ENCODE data around the gene CDC20.

CDC20 gene

GRCh38 chr1:43316738-43317520, 41.9 kb upstream of the CDC20 start:
- Histone ChIP-seq H3K9me3 (ENCODE audit: low read length) (no peaks in the 10 kb centered on the region), H3K79me2 (ENCODE audit: insufficient read depth, low read length) (no peaks in the 10 kb centered on the region), H4K20me1 (ENCODE audit: insufficient read depth, low read length) (no peaks in the 10 kb centered on the region), H3K4me3 (ENCODE audit: low read depth, low read length, poor library complexity, severe bottlenecking) (no peak overlapping the region), H3F3A (ENCODE audit: insufficient read depth, low read length) (no peaks in the 10 kb centered on the region), H2AFZ (ENCODE audit: low read length) (no peak overlapping the region), H3K4me1 (ENCODE audit: insufficient read depth, low read length, severe bottlenecking) (no peaks in the 10 kb centered on the region), H3K9me2 (ENCODE audit: low read depth, low read length) (no peaks in the 10 kb centered on the region), H3K4me2 (ENCODE audit: low read length) (no peak overlapping the region), H3K9ac (ENCODE audit: low read length) (no peak overlapping the region), H3K27ac (ENCODE audit: low read depth, low read length, poor library complexity, severe bottlenecking) (no peak overlapping the region), H3K27me3 (ENCODE audit: insufficient read depth, low read length) (no peaks in the 10 kb centered on the region), H3K36me3 (ENCODE audit: insufficient read depth, low read length) (no peaks in the 10 kb centered on the region)
- no peak for TF ChIP-seq EZH2 (IDR thresholded peaks at IDR 0.05; ENCODE audit: borderline replicate concordance, low read length)
- TF ChIP-seq, protein P1, sequence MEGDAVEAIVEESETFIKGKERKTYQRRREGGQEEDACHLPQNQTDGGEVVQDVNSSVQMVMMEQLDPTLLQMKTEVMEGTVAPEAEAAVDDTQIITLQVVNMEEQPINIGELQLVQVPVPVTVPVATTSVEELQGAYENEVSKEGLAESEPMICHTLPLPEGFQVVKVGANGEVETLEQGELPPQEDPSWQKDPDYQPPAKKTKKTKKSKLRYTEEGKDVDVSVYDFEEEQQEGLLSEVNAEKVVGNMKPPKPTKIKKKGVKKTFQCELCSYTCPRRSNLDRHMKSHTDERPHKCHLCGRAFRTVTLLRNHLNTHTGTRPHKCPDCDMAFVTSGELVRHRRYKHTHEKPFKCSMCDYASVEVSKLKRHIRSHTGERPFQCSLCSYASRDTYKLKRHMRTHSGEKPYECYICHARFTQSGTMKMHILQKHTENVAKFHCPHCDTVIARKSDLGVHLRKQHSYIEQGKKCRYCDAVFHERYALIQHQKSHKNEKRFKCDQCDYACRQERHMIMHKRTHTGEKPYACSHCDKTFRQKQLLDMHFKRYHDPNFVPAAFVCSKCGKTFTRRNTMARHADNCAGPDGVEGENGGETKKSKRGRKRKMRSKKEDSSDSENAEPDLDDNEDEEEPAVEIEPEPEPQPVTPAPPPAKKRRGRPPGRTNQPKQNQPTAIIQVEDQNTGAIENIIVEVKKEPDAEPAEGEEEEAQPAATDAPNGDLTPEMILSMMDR (IDR thresholded peaks at IDR 0.05; ENCODE audit: low read length): no peak

DNA sequence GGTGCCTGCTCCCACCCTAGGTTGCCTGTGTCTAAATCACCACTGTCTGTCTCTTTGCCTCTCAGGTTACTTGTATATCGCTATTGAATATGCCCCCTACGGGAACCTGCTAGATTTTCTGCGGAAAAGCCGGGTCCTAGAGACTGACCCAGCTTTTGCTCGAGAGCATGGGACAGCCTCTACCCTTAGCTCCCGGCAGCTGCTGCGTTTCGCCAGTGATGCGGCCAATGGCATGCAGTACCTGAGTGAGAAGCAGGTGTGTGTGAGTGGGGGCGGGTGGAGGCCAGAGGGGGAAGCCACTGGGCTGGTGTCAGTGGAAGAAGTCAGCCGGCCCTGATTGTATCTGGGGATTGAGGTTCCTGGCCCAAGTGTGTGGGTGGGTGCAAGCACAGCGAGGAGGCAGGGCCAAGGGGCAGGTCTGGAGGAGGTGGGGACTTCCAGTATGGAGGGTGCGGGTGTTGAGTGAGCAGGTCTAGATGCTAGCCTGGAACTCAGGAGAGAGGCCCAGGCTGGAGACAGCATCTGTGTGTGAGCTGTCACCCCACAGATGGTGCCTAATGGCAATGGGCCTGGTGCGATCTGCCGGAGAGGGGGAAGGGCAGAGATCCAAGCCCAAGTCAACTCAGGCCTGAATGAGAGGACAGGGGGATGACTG, 40.8 kb upstream of the CDC20 start:
- no peak overlapping the region for H3K27ac ChIP-seq (ENCODE audit: low read depth, low read length, poor library complexity, severe bottlenecking)
- TF ChIP-seq, protein P1 (IDR thresholded peaks at IDR 0.05; ENCODE audit: low read length): no peak
- TF ChIP-seq EZH2 (IDR thresholded peaks at IDR 0.05; ENCODE audit: borderline replicate concordance, low read length): no peak
- no peaks in the 10 kb centered on the region for H3F3A ChIP-seq (ENCODE audit: insufficient read depth, low read length)
- H3K36me3 ChIP-seq (ENCODE audit: insufficient read depth, low read length): no peaks in the 10 kb centered on the region
- no peaks in the 10 kb centered on the region for H4K20me1 ChIP-seq (ENCODE audit: insufficient read depth, low read length)
- H3K4me1 ChIP-seq (ENCODE audit: insufficient read depth, low read length, severe bottlenecking): no peaks in the 10 kb centered on the region
- H3K9ac ChIP-seq (ENCODE audit: low read length): no peak overlapping the region
- no peak overlapping the region for H2AFZ ChIP-seq (ENCODE audit: low read length)
- H3K4me2 ChIP-seq (ENCODE audit: low read length): no peak overlapping the region
- no peaks in the 10 kb centered on the region for H3K79me2 ChIP-seq (ENCODE audit: insufficient read depth, low read length)
- no peaks in the 10 kb centered on the region for H3K27me3 ChIP-seq (ENCODE audit: insufficient read depth, low read length)
- H3K9me2 ChIP-seq (ENCODE audit: low read depth, low read length): no peaks in the 10 kb centered on the region
- H3K4me3 ChIP-seq (ENCODE audit: low read depth, low read length, poor library complexity, severe bottlenecking): no peak overlapping the region
- no peaks in the 10 kb centered on the region for H3K9me3 ChIP-seq (ENCODE audit: low read length)

- Histone ChIP-seq H3K4me2 (ENCODE audit: low read length) (no peak overlapping the region), H3K4me3 (ENCODE audit: low read depth, low read length, poor library complexity, severe bottlenecking) (no peak overlapping the region), H4K20me1 (ENCODE audit: insufficient read depth, low read length) (no peaks in the 10 kb centered on the region), H3K9me3 (ENCODE audit: low read length) (no peaks in the 10 kb centered on the region), H3K9me2 (ENCODE audit: low read depth, low read length) (no peaks in the 10 kb centered on the region), H2AFZ (ENCODE audit: low read length) (no peak overlapping the region), H3K27ac (ENCODE audit: low read depth, low read length, poor library complexity, severe bottlenecking) (no peak overlapping the region), H3K9ac (ENCODE audit: low read length) (no peak overlapping the region), H3K79me2 (ENCODE audit: insufficient read depth, low read length) (no peaks in the 10 kb centered on the region), H3K27me3 (ENCODE audit: insufficient read depth, low read length) (no peaks in the 10 kb centered on the region), H3K4me1 (ENCODE audit: insufficient read depth, low read length, severe bottlenecking) (no peaks in the 10 kb centered on the region), H3K36me3 (ENCODE audit: insufficient read depth, low read length) (no peaks in the 10 kb centered on the region), H3F3A (ENCODE audit: insufficient read depth, low read length) (no peaks in the 10 kb centered on the region)
- TF ChIP-seq, protein P1 (IDR thresholded peaks at IDR 0.05; ENCODE audit: low read length): no peak
- no peak for TF ChIP-seq EZH2 (IDR thresholded peaks at IDR 0.05; ENCODE audit: borderline replicate concordance, low read length)
Measured at GRCh38 chr1:43318831-43319230, 40.0 kb upstream of the CDC20 start.

Measured in OCI-LY1 (cell line).